B cell (primary cell): Measurements from ENCODE around the gene FSIP1. TPM values are rescaled to one million over a fixed set of nuclear protein-coding genes. Genes with fewer than 3 reads are reported as not detected.

Experiments used
- ATAC-seq: fragments of 200-7000 bp; cut with Tn5 transposase; one replicate; pipeline ENCODE4 v1.10.0; 2021; ENCODE audit warnings: low read depth, mild to moderate bottlenecking, moderate number of reproducible peaks, moderate library complexity
- CTCF ChIA-PET: fragments of 350-600 bp; sonication (Branson Sonifier 250); formaldehyde crosslinking; loops from one replicate; lab custom pipeline; 2021; ENCODE audit warnings: antibody characterized with exemption, inconsistent platforms; lab: Charles Lee
- POLR2A ChIA-PET: fragments of 350-600 bp; sonication (Branson Sonifier 250); formaldehyde crosslinking; loops from one replicate; lab custom pipeline; 2021; ENCODE audit warnings: antibody characterized with exemption; lab: Charles Lee
- DNase-seq: peaks from one replicate; pipeline ENCODE4 v3.0.0; 2013
- H2AFZ ChIP-seq: 2 replicates; pipeline ENCODE4 v1.6.1; 2012; ENCODE audit warnings: mild to moderate bottlenecking, low read depth, low read length; ENCODE audit not compliant: insufficient read depth, poor library complexity, severe bottlenecking
- H3K27ac ChIP-seq, 2 donors: 1 replicate in 1 of 2; 2 replicates in 1 of 2; pipeline ENCODE4 v1.5.1; 2012 to 2013; ENCODE audit warnings: low read length in 2 of 2, mild to moderate bottlenecking in 2 of 2, moderate library complexity in 1 of 2
- H3K27me3 ChIP-seq, 4 experiments: fragments of 200-600 bp in 1 of 4; sonication (generic) in 1 of 4; replicated peaks in 1 of 4; 1 replicate in 2 of 4; 2 replicates in 2 of 4; pipeline versions ENCODE4 v1.6.1 to v1.7.0; 2013 to 2016; ENCODE audit warnings: low read length in 3 of 4, mild to moderate bottlenecking in 2 of 4, mixed read lengths in 1 of 4, moderate library complexity in 1 of 4; ENCODE audit not compliant: insufficient read depth in 4 of 4, control insufficient read depth in 3 of 4; ENCODE audit errors: control extremely low read depth in 1 of 4
- H3K36me3 ChIP-seq, 2 experiments: replicated peaks in 1 of 2; 1 replicate in 1 of 2; 2 replicates in 1 of 2; pipeline versions ENCODE4 v1.6.1 to v1.7.1; 2013; ENCODE audit warnings: low read length in 1 of 2; ENCODE audit not compliant: insufficient read depth in 2 of 2, control insufficient read depth in 1 of 2; ENCODE audit errors: control extremely low read depth in 1 of 2, extremely low read depth in 1 of 2
- H3K4me1 ChIP-seq, 2 donors: fragments of 200-600 bp in 1 of 2; sonication (generic) in 1 of 2; 1 replicate in 1 of 2; 2 replicates in 1 of 2; pipeline versions ENCODE4 v1.5.1 to v1.6.1; 2013 to 2017; ENCODE audit warnings: low read length in 2 of 2; ENCODE audit not compliant: control insufficient read depth in 2 of 2, insufficient read depth in 2 of 2
- H3K4me2 ChIP-seq: replicated peaks from 2 replicates; pipeline ENCODE3; 2012; ENCODE audit warnings: mild to moderate bottlenecking, low read depth, low read length; ENCODE audit not compliant: poor library complexity, severe bottlenecking
- H3K4me3 ChIP-seq, 5 experiments: fragments of 200-600 bp in 1 of 5; sonication (generic) in 1 of 5; 1 replicate in 3 of 5; 2 replicates in 2 of 5; pipeline versions ENCODE4 v1.5.1 to v1.7.0; 2011 to 2016; ENCODE audit warnings: low read length in 4 of 5, mild to moderate bottlenecking in 4 of 5, low read depth in 2 of 5, control low read depth in 1 of 5, moderate library complexity in 1 of 5; ENCODE audit not compliant: insufficient read depth in 1 of 5; ENCODE audit errors: control extremely low read depth in 1 of 5, extremely low read depth in 1 of 5
- H3K79me2 ChIP-seq: fragments of 200-600 bp; sonication (generic); one replicate; pipeline ENCODE4 v1.6.0; 2016; ENCODE audit warnings: low read length; ENCODE audit not compliant: control insufficient read depth, insufficient read depth
- H3K9ac ChIP-seq: fragments of 200-600 bp; sonication (generic); 2 replicates; pipeline ENCODE4 v1.6.1; 2017; ENCODE audit warnings: mild to moderate bottlenecking, low read length, moderate library complexity
- H3K9me3 ChIP-seq, 3 donors: one replicate each; pipeline versions ENCODE4 v1.6.1 to v1.7.1; 2013; ENCODE audit warnings: low read length in 2 of 3; ENCODE audit not compliant: control insufficient read depth in 2 of 3, insufficient read depth in 1 of 3; ENCODE audit errors: control extremely low read depth in 1 of 3
- H4K20me1 ChIP-seq: 2 replicates; pipeline ENCODE4 v1.6.0; 2012; ENCODE audit warnings: mild to moderate bottlenecking, low read length; ENCODE audit not compliant: insufficient read depth, control insufficient read depth, poor library complexity, severe bottlenecking
- H3K27ac Mint-ChIP-seq: one replicate; pipeline ENCODE4 v1.8.0; 2021; ENCODE audit warnings: mixed read lengths
- H3K27me3 Mint-ChIP-seq: one replicate; pipeline ENCODE4 v1.8.0; 2021; ENCODE audit warnings: mixed read lengths
- H3K4me1 Mint-ChIP-seq: one replicate; pipeline ENCODE4 v1.8.0; 2021; ENCODE audit warnings: mixed read lengths
- H3K4me3 Mint-ChIP-seq: one replicate; pipeline ENCODE4 v1.8.0; 2021; ENCODE audit warnings: mixed read lengths
- H3K9me3 Mint-ChIP-seq: one replicate; pipeline ENCODE4 v1.8.0; 2022; ENCODE audit warnings: mixed read lengths; ENCODE audit not compliant: insufficient read depth
- CTCF ChIP-seq: fragments of 200-600 bp; IDR thresholded peaks from one replicate; pipeline ENCODE4 v1.8.0; 2022; ENCODE audit warnings: antibody characterized with exemption, mild to moderate bottlenecking
- EZH2 ChIP-seq: IDR thresholded peaks from 2 replicates; pipeline ENCODE4 v1.6.1; 2012; ENCODE audit warnings: borderline replicate concordance, low read depth, mild to moderate bottlenecking, moderate library complexity, low read length; ENCODE audit not compliant: insufficient read depth, poor library complexity, severe bottlenecking
- WGBS: methylation state at CpG from one replicate; pipeline ENCODE4 v1.1.5; 2013; ENCODE audit warnings: missing lambda C conversion rate; ENCODE audit not compliant: insufficient coverage; 5-methylcytosine and 5-hydroxymethylcytosine counted together
- intact Hi-C: fragments of 100-400 bp; cut with micrococcal nuclease; formaldehyde crosslinking; loops from one replicate; pipeline ENCODE4 v1.10.0; 2022
- polyA plus RNA-seq: library from polyadenylated mRNA; depleted of rRNA; stranded (reverse); fragments of >200 nt; gene quantifications from 2 replicates; pipeline ENCODE4 v1.2.3, GENCODE V29; 2012
- total RNA-seq, 2 donors: library from RNA; stranded (reverse); fragments of 120-200 nt in 1 of 2; gene quantifications; 1 replicate in 1 of 2; 2 replicates in 1 of 2; pipeline versions ENCODE4 v1.2.3 to v1.2.4, GENCODE V29; 2013 to 2022

The FSIP1 gene
- total and polyA plus RNA-seq, 2 donors (not counting 1 experiment from before 2014, with no cell fraction given), result 0.19 to 0.49 TPM

GRCh38 chr15:39642011-39642640, 140.5 kb downstream of the FSIP1 start:
- peaks cover 0 to 1% (median 0%) of the 10 kb centered on the region in 4 experiments for H3K27me3 ChIP-seq
- no peaks in the 10 kb centered on the region for H3K9me3 Mint-ChIP-seq
- H3K27ac Mint-ChIP-seq, result no peak overlapping the region
- ChIA-PET CTCF (no interaction called here), POLR2A (no interaction called here)
- no peak overlapping the region for H2AFZ ChIP-seq
- H3K9me3 ChIP-seq, result no peaks in the 10 kb centered on the region
- H3K9ac ChIP-seq, result no peak overlapping the region
- H3K4me3 ChIP-seq, result no peak overlapping the region
- no peaks in the 10 kb centered on the region for H3K79me2 ChIP-seq
- no peaks in the 10 kb centered on the region for H3K36me3 ChIP-seq
- 100% methylated on average over 3 of the region's 5 CpGs for WGBS
- H3K4me3 Mint-ChIP-seq, result no peak overlapping the region
- H3K4me1 Mint-ChIP-seq, result no peaks in the 10 kb centered on the region
- ATAC-seq (no peak), DNase-seq (no peak)
- H3K27me3 Mint-ChIP-seq, result peaks cover 25% of the 10 kb centered on the region
- no peak overlapping the region for H3K4me2 ChIP-seq
- intact Hi-C loops, result no loop called here
- no peak overlapping the region for H3K27ac ChIP-seq
- TF ChIP-seq EZH2, result no peak
- no peak for TF ChIP-seq CTCF
- no peaks in the 10 kb centered on the region for H3K4me1 ChIP-seq
- no peaks in the 10 kb centered on the region for H4K20me1 ChIP-seq

GRCh38 chr15:39641191-39641889, 141.3 kb downstream of the FSIP1 start:
- intact Hi-C loops, result no loop called here
- POLR2A ChIA-PET, result no interaction called here
- Mint-ChIP-seq H3K9me3 (no peaks in the 10 kb centered on the region), H3K4me3 (no peak overlapping the region), H3K27me3 (peaks cover 25% of the 10 kb centered on the region), H3K27ac (no peak overlapping the region), H3K4me1 (no peaks in the 10 kb centered on the region)
- Histone ChIP-seq H3K79me2 (no peaks in the 10 kb centered on the region), H3K36me3 (no peaks in the 10 kb centered on the region), H3K9ac (no peak overlapping the region), H2AFZ (no peak overlapping the region), H3K9me3 (no peaks in the 10 kb centered on the region), H3K4me2 (no peak overlapping the region), H4K20me1 (no peaks in the 10 kb centered on the region), H3K4me3 (no peak overlapping the region), H3K27me3 (peaks cover 0 to 3% (median 0%) of the 10 kb centered on the region in 4 experiments), H3K4me1 (no peaks in the 10 kb centered on the region), H3K27ac (no peak overlapping the region)
- CTCF ChIA-PET, result interaction anchor here (1.1 kb wide), 1 partner anchor 12 kb away, joined by 3 read pairs; no protein-coding TSS in a partner anchor
- no peak for TF ChIP-seq CTCF
- TF ChIP-seq EZH2, result no peak
- ATAC-seq, result no peak
- WGBS, result 74% methylated on average over 5 of the region's 11 CpGs
- DNase-seq, result no peak
